GM12875 (cell line): ENCODE results near the gene PALLD.

Experiments
- H3K4me3 ChIP-seq: one replicate; pipeline ENCODE4 v1.5.1; 2011; ENCODE audit warnings: low read depth, low read length, control low read depth
- CTCF ChIP-seq: IDR thresholded peaks from 2 replicates; pipeline ENCODE4 v1.5.1; 2011; ENCODE audit warnings: low read depth, mild to moderate bottlenecking, control low read depth, inconsistent platforms, low read length, moderate library complexity, borderline replicate concordance; ENCODE audit not compliant: insufficient read depth

The PALLD gene

GRCh38 chr4:168688584-168688983, 191.7 kb downstream of the PALLD start:
- no peak overlapping the region for H3K4me3 ChIP-seq
- no peak for TF ChIP-seq CTCF

- TF ChIP-seq CTCF: no peak
- no peak overlapping the region for H3K4me3 ChIP-seq
Observed at GRCh38 chr4:168689791-168690190, 192.9 kb downstream of the PALLD start.

- TF ChIP-seq CTCF: no peak
- H3K4me3 ChIP-seq: no peak overlapping the region
Observed at GRCh38 chr4:168690199-168690598, 193.3 kb downstream of the PALLD start.

- no peak overlapping the region for H3K4me3 ChIP-seq
Observed at GRCh38 chr4:168691631-168692369, 194.9 kb downstream of the PALLD start.

GRCh38 chr4:168693750-168694490, 197.1 kb downstream of the PALLD start:
- TF ChIP-seq CTCF: no peak
- H3K4me3 ChIP-seq: no peak overlapping the region

More at GRCh38 chr4:168691631-168692369, 194.9 kb downstream of the PALLD start:
- TF ChIP-seq CTCF: no peak

- H3K4me3 ChIP-seq: no peak overlapping the region
- TF ChIP-seq CTCF: no peak
Observed at GRCh38 chr4:168694667-168695066, 197.8 kb downstream of the PALLD start.

- H3K4me3 ChIP-seq: no peak overlapping the region
- no peak for TF ChIP-seq CTCF
Observed at GRCh38 chr4:168695288-168695687, 198.4 kb downstream of the PALLD start.
